ENCODE data around the gene CHST8.

- TF ChIP-seq CTCF (IDR thresholded peaks at IDR 0.05) = no peak
- no peak for TF ChIP-seq POLR2AphosphoS5 (IDR thresholded peaks at IDR 0.05; ENCODE audit: insufficient read depth in 1 of 2, low read depth in 1 of 2)
Measured at GRCh38 chr19:33618884-33619283, 2.9 kb upstream of the CHST8 start.
